ENCODE measurements around the gene SDR42E2. TPM values are rescaled to one million over a fixed set of nuclear protein-coding genes. Genes with fewer than 3 reads are reported as not detected.
A peak's percentile ranks its signal among the peaks of the same experiment; 100 is the strongest.

The SDR42E2 gene
- total RNA-seq, 4 donors from 2014 or later = not detected

DNA sequence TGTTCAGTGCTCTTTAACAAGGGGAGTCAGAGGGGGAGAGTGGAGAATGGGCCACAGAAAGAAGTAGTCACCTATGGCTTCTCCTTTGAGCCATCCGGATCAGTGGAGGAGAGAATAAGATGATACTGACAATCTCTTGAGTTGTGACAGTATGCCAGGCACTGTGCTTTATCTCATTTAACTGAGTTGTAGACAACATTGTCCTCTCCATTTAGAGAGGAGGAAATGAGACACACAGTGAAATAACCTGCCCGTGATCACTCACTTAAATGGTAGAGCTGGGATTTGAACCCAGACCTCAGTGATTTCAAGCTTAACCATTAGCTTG, 25.9 kb downstream of the SDR42E2 start:
- Histone ChIP-seq H3K36me3 (no peaks in the 10 kb centered on the region), H3K4me3 (no peak overlapping the region), H3K4me1 (peaks cover 19 to 41% (median 28%) of the 10 kb centered on the region in 3 donors), H3K27ac (peak overlapping the region in 3 of 4 donors; percentile 96 to 99 (median 99)), H3K9me3 (no peaks in the 10 kb centered on the region), H3K27me3 (no peaks in the 10 kb centered on the region)
- intact Hi-C loops (cut with DNase I) = loop anchor here (5.0 to 10.0 kb wide), 2 partner anchors 193 to 241 kb away; no protein-coding TSS in a partner anchor
- no peak for DNase-seq
- WGBS, 2 donors = 49 to 69% methylated on average over 2 of the region's 2 CpGs
- TF ChIP-seq POLR2A (IDR thresholded peaks at IDR 0.05) (no peak), CTCF (IDR thresholded peaks at IDR 0.05) (no peak)

- Histone ChIP-seq H3K4me3 (peak overlapping the region in 2 of 4 donors; percentile 73 to 76), H3K27ac (peak overlapping the region; percentile 96 to 99 (median 98)), H3K27me3 (no peaks in the 10 kb centered on the region), H3K9me3 (no peaks in the 10 kb centered on the region), H3K4me1 (peaks cover 19 to 46% (median 28%) of the 10 kb centered on the region in 3 donors), H3K36me3 (no peaks in the 10 kb centered on the region)
- DNase-seq = no peak
- WGBS, 2 donors = 18 to 23% methylated on average over 5 to 8 of the region's 8 CpGs
- TF ChIP-seq POLR2A (IDR thresholded peaks at IDR 0.05) (no peak), CTCF (IDR thresholded peaks at IDR 0.05) (peak; percentile 75 to 86 (median 80))
- intact Hi-C loops (cut with DNase I) = loop anchor here (5.0 to 10.0 kb wide), 2 partner anchors 194 to 242 kb away; no protein-coding TSS in a partner anchor
These were observed 26.5 kb downstream of the SDR42E2 start for GRCh38 chr16:22188595-22189442.

- Histone ChIP-seq H3K9me3 (no peaks in the 10 kb centered on the region), H3K27ac (peak overlapping the region; percentile 96 to 99 (median 98)), H3K4me3 (peak overlapping the region; percentile 62 to 76 (median 72)), H3K36me3 (no peaks in the 10 kb centered on the region), H3K27me3 (no peaks in the 10 kb centered on the region), H3K4me1 (peaks cover 19 to 48% (median 28%) of the 10 kb centered on the region in 3 donors)
- no peak for TF ChIP-seq POLR2A (IDR thresholded peaks at IDR 0.05)
- peak in 1 of 6 experiments; percentile 2 for TF ChIP-seq CTCF (IDR thresholded peaks at IDR 0.05)
- DNase-seq = peak; percentile 51
- intact Hi-C loops (cut with DNase I) = loop anchor here (5.0 to 10.0 kb wide), 2 partner anchors 195 to 242 kb away; no protein-coding TSS in a partner anchor
- 2 to 4% methylated on average over 17 to 18 of the region's 18 CpGs for WGBS, 2 donors
These were observed 27.3 kb downstream of the SDR42E2 start for GRCh38 chr16:22189473-22190080.

- Histone ChIP-seq H3K27me3 (no peaks in the 10 kb centered on the region), H3K4me1 (peaks cover 19 to 55% (median 28%) of the 10 kb centered on the region in 3 donors), H3K27ac (peak overlapping the region; percentile 96 to 99 (median 98)), H3K4me3 (peak overlapping the region; percentile 62 to 76 (median 72)), H3K36me3 (no peaks in the 10 kb centered on the region), H3K9me3 (no peaks in the 10 kb centered on the region)
- TF ChIP-seq CTCF (IDR thresholded peaks at IDR 0.05) (peak in 1 of 6 experiments; percentile 7), POLR2A (IDR thresholded peaks at IDR 0.05) (peak in 2 of 4 donors; percentile 84 to 93)
- peak; percentile 100 for DNase-seq
- intact Hi-C loops (cut with DNase I) = no loop called here
- 0 to 1% methylated on average over 23 to 36 of the region's 72 CpGs for WGBS, 2 donors
These were observed 27.9 kb downstream of the SDR42E2 start for GRCh38 chr16:22190081-22190775.
